ENCODE data around the gene NFYA.

The NFYA gene

DNA sequence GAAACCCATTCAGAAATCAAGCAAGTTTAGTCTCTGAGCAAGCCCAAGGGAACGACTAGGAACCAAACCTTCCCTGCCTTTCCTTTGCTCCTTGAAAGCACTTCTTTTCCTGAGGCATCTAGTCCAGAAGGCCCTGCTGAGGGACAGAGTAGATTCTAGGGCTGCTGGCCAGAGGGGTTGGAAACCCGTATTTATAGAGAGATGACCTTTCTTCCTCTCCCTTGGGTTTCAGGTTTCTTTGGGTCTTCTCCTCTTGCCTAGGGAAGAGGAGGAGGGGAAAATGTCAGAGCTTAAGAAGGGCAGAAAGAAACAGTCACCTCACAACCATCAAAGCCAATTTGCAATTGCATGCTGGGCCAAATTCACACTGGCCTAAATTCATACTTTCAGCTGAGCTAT lies 14.0 kb upstream of the NFYA start:
- H3K4me1 ChIP-seq (ENCODE audit: control insufficient read depth, insufficient read depth, low read length, poor library complexity, severe bottlenecking): peaks cover 16% of the 10 kb centered on the region
- H3K9me3 ChIP-seq (ENCODE audit: control insufficient read depth, low read length): no peaks in the 10 kb centered on the region
- H3K4me3 ChIP-seq (ENCODE audit: extremely low read depth, insufficient read depth, low read length, poor library complexity, severe bottlenecking): no peak overlapping the region
- 90 to 100% methylated on average over 1 of the region's 2 CpGs for whole genome bisulfite sequencing, 2 experiments (ENCODE audit: insufficient coverage in 2 of 2)
- H3K36me3 ChIP-seq (ENCODE audit: control insufficient read depth, insufficient read depth, low read length): peaks cover 16% of the 10 kb centered on the region
- peak overlapping the region; percentile 32 for H3K27ac ChIP-seq (ENCODE audit: low read depth, low read length, severe bottlenecking)

DNA sequence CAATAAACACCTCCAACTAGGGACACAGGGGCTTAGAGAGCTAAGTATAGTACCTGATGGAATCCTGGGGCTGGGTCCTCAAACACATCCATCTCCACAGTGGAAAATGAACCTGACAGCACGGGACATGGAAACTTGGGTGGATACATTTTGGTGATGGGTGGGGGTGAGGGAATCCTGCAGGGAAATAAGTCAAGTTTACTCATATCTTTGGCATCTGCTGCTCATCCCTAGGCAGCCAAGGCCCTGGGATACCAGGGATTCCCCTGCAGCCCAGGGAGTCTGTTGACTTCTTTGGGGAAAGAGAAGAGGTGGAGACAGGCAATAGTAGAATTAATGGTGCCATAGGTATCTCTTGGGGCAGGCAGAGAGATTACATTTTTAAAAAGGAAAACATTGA lies 13.2 kb upstream of the NFYA start:
- Histone ChIP-seq H3K36me3 (ENCODE audit: control insufficient read depth, insufficient read depth, low read length) (peaks cover 23% of the 10 kb centered on the region), H3K9me3 (ENCODE audit: control insufficient read depth, low read length) (no peaks in the 10 kb centered on the region), H3K4me3 (ENCODE audit: extremely low read depth, insufficient read depth, low read length, poor library complexity, severe bottlenecking) (no peak overlapping the region), H3K27ac (ENCODE audit: low read depth, low read length, severe bottlenecking) (no peak overlapping the region), H3K4me1 (ENCODE audit: control insufficient read depth, insufficient read depth, low read length, poor library complexity, severe bottlenecking) (peaks cover 22% of the 10 kb centered on the region)
- no CpG with 5 or more reads among the region's 1 CpG for WGBS, 2 experiments (ENCODE audit: insufficient coverage in 2 of 2)

DNA sequence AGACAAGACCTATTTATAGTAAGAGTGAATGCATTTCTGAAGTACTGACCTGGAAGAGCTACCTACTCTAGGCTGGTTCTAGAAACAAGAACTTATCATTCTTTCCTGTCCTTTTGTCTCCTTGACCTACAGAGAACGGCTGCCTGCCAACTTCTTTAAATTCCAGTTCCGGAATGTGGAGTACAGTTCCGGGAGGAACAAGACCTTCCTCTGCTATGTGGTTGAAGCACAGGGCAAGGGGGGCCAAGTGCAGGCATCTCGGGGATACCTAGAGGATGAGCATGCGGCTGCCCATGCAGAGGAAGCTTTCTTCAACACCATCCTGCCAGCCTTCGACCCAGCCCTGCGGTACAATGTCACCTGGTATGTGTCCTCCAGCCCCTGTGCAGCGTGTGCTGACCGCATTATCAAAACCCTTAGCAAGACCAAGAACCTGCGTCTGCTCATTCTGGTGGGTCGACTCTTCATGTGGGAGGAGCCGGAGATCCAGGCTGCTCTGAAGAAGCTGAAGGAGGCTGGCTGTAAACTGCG lies 11.5 kb upstream of the NFYA start:
- Histone ChIP-seq H3K4me1 (ENCODE audit: control insufficient read depth, insufficient read depth, low read length, poor library complexity, severe bottlenecking) (peaks cover 27% of the 10 kb centered on the region), H3K36me3 (ENCODE audit: control insufficient read depth, insufficient read depth, low read length) (peaks cover 33% of the 10 kb centered on the region), H3K4me3 (ENCODE audit: extremely low read depth, insufficient read depth, low read length, poor library complexity, severe bottlenecking) (no peak overlapping the region), H3K9me3 (ENCODE audit: control insufficient read depth, low read length) (no peaks in the 10 kb centered on the region), H3K27ac (ENCODE audit: low read depth, low read length, severe bottlenecking) (no peak overlapping the region)
- WGBS, 2 experiments (ENCODE audit: insufficient coverage in 2 of 2): 94 to 96% methylated on average over 11 to 13 of the region's 13 CpGs

DNA sequence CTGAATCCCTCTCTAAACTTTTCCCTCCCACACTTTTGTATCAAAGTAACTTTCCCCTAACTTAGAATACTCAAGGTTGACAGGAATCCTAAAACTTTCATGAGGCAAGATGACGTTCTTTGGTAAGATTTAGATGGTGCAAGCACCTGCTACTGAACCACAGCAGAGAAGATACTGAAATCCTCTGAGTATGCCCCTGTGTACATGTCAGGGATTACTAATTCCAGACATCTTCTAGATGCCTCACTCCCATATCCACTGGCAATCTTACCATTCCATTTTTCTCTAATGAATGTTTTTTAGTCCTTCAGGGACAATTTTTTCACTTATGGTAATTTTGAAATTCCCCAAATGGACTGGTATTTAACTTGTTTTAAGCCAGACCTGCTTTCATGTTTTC lies 10.7 kb upstream of the NFYA start:
- H3K4me3 ChIP-seq (ENCODE audit: extremely low read depth, insufficient read depth, low read length, poor library complexity, severe bottlenecking): no peak overlapping the region
- peaks cover 36% of the 10 kb centered on the region for H3K36me3 ChIP-seq (ENCODE audit: control insufficient read depth, insufficient read depth, low read length)
- peaks cover 27% of the 10 kb centered on the region for H3K4me1 ChIP-seq (ENCODE audit: control insufficient read depth, insufficient read depth, low read length, poor library complexity, severe bottlenecking)
- WGBS, 2 experiments (ENCODE audit: insufficient coverage in 2 of 2): 82 to 86% methylated on average over 1 of the region's 1 CpG
- no peaks in the 10 kb centered on the region for H3K9me3 ChIP-seq (ENCODE audit: control insufficient read depth, low read length)
- H3K27ac ChIP-seq (ENCODE audit: low read depth, low read length, severe bottlenecking): no peak overlapping the region

DNA sequence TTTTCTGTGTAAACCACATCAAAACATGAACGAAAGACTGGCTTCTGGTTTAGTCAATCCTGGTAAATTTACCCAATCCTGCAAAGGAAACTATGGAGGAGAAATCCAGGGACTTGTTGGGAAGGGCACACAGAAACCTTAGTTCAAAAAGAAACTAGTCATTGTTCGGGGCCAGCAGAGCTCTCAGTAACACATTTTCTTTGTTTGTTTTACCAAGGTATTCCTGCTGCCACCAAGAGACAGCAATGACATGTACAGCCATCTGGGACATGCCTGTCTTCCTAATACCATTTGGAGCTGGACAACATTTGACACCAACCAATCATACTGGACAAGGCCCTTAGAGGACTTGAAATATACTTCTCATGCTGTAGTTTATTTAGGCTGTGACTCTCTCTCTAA lies 8.9 kb upstream of the NFYA start:
- H3K9me3 ChIP-seq (ENCODE audit: control insufficient read depth, low read length): no peaks in the 10 kb centered on the region
- H3K27ac ChIP-seq (ENCODE audit: low read depth, low read length, severe bottlenecking): no peak overlapping the region
- peaks cover 24% of the 10 kb centered on the region for H3K4me1 ChIP-seq (ENCODE audit: control insufficient read depth, insufficient read depth, low read length, poor library complexity, severe bottlenecking)
- peaks cover 40% of the 10 kb centered on the region for H3K36me3 ChIP-seq (ENCODE audit: control insufficient read depth, insufficient read depth, low read length)
- H3K4me3 ChIP-seq (ENCODE audit: extremely low read depth, insufficient read depth, low read length, poor library complexity, severe bottlenecking): no peak overlapping the region
- WGBS, 2 experiments (ENCODE audit: insufficient coverage in 2 of 2): 89 to 100% methylated on average over 2 of the region's 2 CpGs

DNA sequence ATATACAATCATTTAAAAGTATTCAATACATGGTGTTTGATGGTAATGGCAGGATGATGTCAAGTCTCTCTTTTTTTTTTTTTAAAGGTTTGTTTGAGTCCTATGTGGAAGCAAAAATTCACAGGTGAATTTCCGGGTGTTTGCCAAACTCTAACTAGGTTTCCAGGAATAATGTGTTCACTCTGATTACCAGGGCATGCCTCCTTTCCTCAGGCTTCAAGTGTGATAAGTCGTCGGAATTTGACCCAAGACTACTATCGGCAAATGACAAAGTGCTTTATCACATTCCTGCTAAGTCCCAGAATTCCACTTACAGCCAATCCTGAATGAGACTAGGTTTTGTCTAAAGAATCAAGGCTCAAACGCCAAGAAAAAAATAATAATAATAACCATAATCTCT lies 7.9 kb upstream of the NFYA start:
- H3K4me1 ChIP-seq (ENCODE audit: control insufficient read depth, insufficient read depth, low read length, poor library complexity, severe bottlenecking): peaks cover 19% of the 10 kb centered on the region
- 95% methylated on average over 3 to 4 of the region's 5 CpGs for WGBS, 2 experiments (ENCODE audit: insufficient coverage in 2 of 2)
- no peak overlapping the region for H3K27ac ChIP-seq (ENCODE audit: low read depth, low read length, severe bottlenecking)
- H3K9me3 ChIP-seq (ENCODE audit: control insufficient read depth, low read length): no peaks in the 10 kb centered on the region
- H3K4me3 ChIP-seq (ENCODE audit: extremely low read depth, insufficient read depth, low read length, poor library complexity, severe bottlenecking): no peak overlapping the region
- H3K36me3 ChIP-seq (ENCODE audit: control insufficient read depth, insufficient read depth, low read length): peaks cover 47% of the 10 kb centered on the region

DNA sequence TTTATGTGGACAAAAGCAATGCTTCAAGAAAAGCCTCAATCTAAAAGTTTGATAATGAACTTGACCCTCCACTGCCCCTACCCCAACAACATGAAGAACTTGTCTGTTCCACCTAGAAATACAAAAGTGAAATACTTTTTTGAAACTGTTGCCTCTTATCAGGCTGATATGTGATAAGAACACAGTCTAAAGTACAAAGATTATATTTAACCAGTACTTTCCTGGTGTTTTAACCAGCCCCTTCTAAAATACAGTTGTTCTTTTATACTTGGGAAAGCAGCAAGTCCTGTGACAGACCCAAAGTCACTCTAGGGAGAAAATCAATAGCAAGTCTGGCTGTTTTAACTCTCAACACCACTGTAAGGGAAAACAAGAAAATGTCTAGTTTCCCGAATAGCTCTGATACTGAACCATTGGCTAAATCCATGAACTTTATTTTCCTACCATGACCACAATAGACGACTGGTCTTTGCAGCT lies 7.2 kb upstream of the NFYA start:
- WGBS, 2 experiments (ENCODE audit: insufficient coverage in 2 of 2): 83 to 88% methylated on average over 1 to 2 of the region's 2 CpGs
- Histone ChIP-seq H3K4me3 (ENCODE audit: extremely low read depth, insufficient read depth, low read length, poor library complexity, severe bottlenecking) (no peak overlapping the region), H3K36me3 (ENCODE audit: control insufficient read depth, insufficient read depth, low read length) (peaks cover 45% of the 10 kb centered on the region), H3K27ac (ENCODE audit: low read depth, low read length, severe bottlenecking) (no peak overlapping the region), H3K9me3 (ENCODE audit: control insufficient read depth, low read length) (no peaks in the 10 kb centered on the region), H3K4me1 (ENCODE audit: control insufficient read depth, insufficient read depth, low read length, poor library complexity, severe bottlenecking) (peaks cover 13% of the 10 kb centered on the region)

DNA sequence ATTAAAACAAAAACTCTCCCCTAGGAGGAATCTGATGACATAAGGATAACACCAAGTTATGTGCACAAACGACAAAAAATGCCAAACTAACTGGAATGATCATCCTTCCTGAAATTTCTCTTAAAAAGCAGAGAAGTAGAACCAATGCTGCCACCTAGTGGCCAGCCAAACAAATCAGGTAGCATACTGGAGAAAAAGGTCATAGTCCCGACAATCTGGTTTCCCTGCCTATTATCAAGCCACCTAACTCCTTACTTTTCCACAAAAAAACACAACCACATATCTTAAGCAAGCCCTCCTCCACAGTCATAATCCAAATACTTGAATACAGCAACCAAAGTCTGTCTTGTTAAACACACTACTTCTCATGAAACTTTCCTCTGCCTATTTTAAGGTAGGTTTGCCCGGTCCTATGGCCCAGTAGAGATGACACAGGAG lies 5.9 kb upstream of the NFYA start:
- H3K4me3 ChIP-seq (ENCODE audit: extremely low read depth, insufficient read depth, low read length, poor library complexity, severe bottlenecking): no peak overlapping the region

DNA sequence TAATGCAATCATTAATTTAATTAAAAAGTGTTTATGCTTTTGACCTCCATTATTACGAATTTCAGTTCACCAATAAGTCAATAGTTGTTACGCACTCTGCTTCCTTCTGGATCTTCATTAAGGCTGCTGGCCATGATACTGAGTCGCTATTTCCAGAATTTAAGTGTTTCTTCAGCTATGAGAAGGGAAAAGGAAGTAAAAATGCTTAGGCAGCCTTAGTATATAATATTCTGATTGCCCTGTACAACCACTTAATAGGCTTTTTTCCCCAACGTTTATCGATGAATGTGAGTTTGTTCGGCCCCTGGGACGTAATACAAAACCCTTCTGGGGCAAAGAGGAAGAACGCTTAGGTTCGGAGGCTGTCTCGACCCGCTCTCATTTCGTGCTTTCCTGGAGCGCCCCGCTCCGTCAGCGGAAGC lies 1.3 kb upstream of the NFYA start:
- WGBS, 2 experiments (ENCODE audit: insufficient coverage in 2 of 2): 1% methylated on average over 13 to 14 of the region's 16 CpGs
- peaks cover 21% of the 10 kb centered on the region for H3K36me3 ChIP-seq (ENCODE audit: control insufficient read depth, insufficient read depth, low read length)

More for the DNA sequence above, 5.9 kb upstream of the NFYA start:
- H3K27ac ChIP-seq (ENCODE audit: low read depth, low read length, severe bottlenecking): no peak overlapping the region
- H3K9me3 ChIP-seq (ENCODE audit: control insufficient read depth, low read length): no peaks in the 10 kb centered on the region
- peaks cover 35% of the 10 kb centered on the region for H3K36me3 ChIP-seq (ENCODE audit: control insufficient read depth, insufficient read depth, low read length)
- 48 to 70% methylated on average over 2 to 3 of the region's 3 CpGs for WGBS, 2 experiments (ENCODE audit: insufficient coverage in 2 of 2)
- peaks cover 17% of the 10 kb centered on the region for H3K4me1 ChIP-seq (ENCODE audit: control insufficient read depth, insufficient read depth, low read length, poor library complexity, severe bottlenecking)

DNA sequence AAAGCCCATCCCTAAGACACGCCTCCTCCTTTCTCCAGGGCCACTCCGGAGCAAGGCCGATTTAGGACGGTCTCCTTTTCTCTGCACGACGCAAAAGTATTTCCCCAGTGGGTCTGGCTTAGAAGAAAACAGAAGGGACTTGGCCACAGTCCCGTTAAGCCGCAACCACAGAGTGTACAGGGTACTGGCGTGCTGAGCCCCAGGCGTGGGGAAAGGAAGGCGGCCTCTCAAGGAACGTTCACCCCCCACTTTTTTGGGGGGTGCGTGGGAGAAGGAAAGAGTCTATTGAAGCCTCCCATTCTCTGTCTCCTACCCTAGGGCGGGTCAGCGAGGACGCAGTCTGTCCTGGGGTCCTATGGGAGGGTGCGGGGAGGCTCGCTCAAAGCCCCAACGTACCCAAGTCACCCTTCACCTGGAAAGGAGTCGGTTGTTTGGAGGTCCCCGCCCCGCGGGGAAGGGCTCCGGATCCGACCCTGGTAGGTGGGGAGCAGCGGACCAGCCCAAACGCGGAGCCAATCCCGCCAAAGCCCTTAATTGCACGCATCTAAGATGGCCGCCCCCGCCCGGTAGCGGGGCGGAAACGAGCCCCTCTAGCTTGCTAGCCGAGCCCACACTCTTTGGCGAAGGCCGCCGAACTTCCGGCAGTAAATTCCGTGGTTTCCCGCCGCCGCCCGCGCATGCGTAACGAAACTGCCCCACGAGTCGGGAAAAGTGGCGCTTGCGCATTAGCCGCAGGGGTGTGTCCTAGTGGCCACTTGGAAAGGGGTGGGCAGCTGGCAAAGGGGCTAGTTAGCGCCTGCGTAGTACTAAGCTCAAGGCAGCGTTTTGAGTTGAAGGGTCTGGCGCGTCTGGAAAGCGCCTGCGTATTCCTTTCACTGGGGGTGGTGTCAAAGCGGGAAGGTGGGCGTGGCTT lies 595 bp upstream of the NFYA start, which contains the start of gene OARD1:
Gene OARD1 (minus strand): TSS at position 434 of the 913 bp plus-strand sequence. CDS start 722 bp downstream, outside the sequence.
- Histone ChIP-seq H3K36me3 (ENCODE audit: control insufficient read depth, insufficient read depth, low read length) (peaks cover 19% of the 10 kb centered on the region), H3K4me1 (ENCODE audit: control insufficient read depth, insufficient read depth, low read length, poor library complexity, severe bottlenecking) (peaks cover 19% of the 10 kb centered on the region), H3K9me3 (ENCODE audit: control insufficient read depth, low read length) (no peaks in the 10 kb centered on the region), H3K4me3 (ENCODE audit: extremely low read depth, insufficient read depth, low read length, poor library complexity, severe bottlenecking) (peak within 1 kb of the TSS; percentile 98), H3K27ac (ENCODE audit: low read depth, low read length, severe bottlenecking) (peak within 1 kb of the TSS; percentile 99)
- WGBS, 2 experiments (ENCODE audit: insufficient coverage in 2 of 2): 0% methylated on average over 54 to 55 of the region's 63 CpGs

More for the DNA sequence above, 1.3 kb upstream of the NFYA start:
- Histone ChIP-seq H3K27ac (ENCODE audit: low read depth, low read length, severe bottlenecking) (peak overlapping the region; percentile 99), H3K4me1 (ENCODE audit: control insufficient read depth, insufficient read depth, low read length, poor library complexity, severe bottlenecking) (peaks cover 18% of the 10 kb centered on the region), H3K4me3 (ENCODE audit: extremely low read depth, insufficient read depth, low read length, poor library complexity, severe bottlenecking) (peak overlapping the region; percentile 98), H3K9me3 (ENCODE audit: control insufficient read depth, low read length) (no peaks in the 10 kb centered on the region)
